ENCODE measurements around the gene MACROH2A1.
"Not testable (repeated sequence)": the region's sequence is repeated elsewhere in the genome, so short reads cannot be mapped to it uniquely, and the experiment has no call there.

The MACROH2A1 gene

GRCh38 chr5:135376961-135377624 is 21.9 kb downstream of the MACROH2A1 start:
- no peak for DNase-seq

- no peak for DNase-seq
These were observed 23.8 kb downstream of the MACROH2A1 start for GRCh38 chr5:135375040-135375793.

- DNase-seq = no peak
These were observed 25.1 kb downstream of the MACROH2A1 start for GRCh38 chr5:135373736-135374515.

- DNase-seq = no peak
These were observed 26.2 kb downstream of the MACROH2A1 start for GRCh38 chr5:135372654-135373381.

GRCh38 chr5:135371622-135372232 is 27.3 kb downstream of the MACROH2A1 start:
- DNase-seq = no peak

GRCh38 chr5:135369952-135370351 is 29.1 kb downstream of the MACROH2A1 start:
- DNase-seq = no peak

- DNase-seq = no peak
These were observed 31.5 kb downstream of the MACROH2A1 start for GRCh38 chr5:135367554-135367953.

- DNase-seq = no peak
These were observed 32.0 kb downstream of the MACROH2A1 start for GRCh38 chr5:135367076-135367475.

GRCh38 chr5:135365281-135365680 is 33.8 kb downstream of the MACROH2A1 start:
- DNase-seq = no peak

GRCh38 chr5:135364421-135365262 is 34.4 kb downstream of the MACROH2A1 start:
- DNase-seq = no peak

- not testable (repeated sequence) for DNase-seq
These were observed 35.7 kb downstream of the MACROH2A1 start for GRCh38 chr5:135363342-135363741.

GRCh38 chr5:135362102-135362501 is 36.9 kb downstream of the MACROH2A1 start:
- DNase-seq = no peak

- DNase-seq = no peak
These were observed 38.5 kb downstream of the MACROH2A1 start for GRCh38 chr5:135360278-135361274.

GRCh38 chr5:135359374-135360165 is 39.5 kb downstream of the MACROH2A1 start:
- no peak for DNase-seq

GRCh38 chr5:135357685-135358084 is 41.3 kb downstream of the MACROH2A1 start:
- no peak for DNase-seq

GRCh38 chr5:135356522-135357318 is 42.3 kb downstream of the MACROH2A1 start:
- DNase-seq = peak; percentile 57

GRCh38 chr5:135355169-135355568 is 43.9 kb downstream of the MACROH2A1 start:
- DNase-seq = no peak

- DNase-seq = peak; percentile 53
These were observed 44.9 kb downstream of the MACROH2A1 start for GRCh38 chr5:135353952-135354721.
